Cardiac fibroblast (primary cell): ENCODE measurements around the gene WDR87.

Experiments
- DNase-seq, 2 donors: peaks; one replicate each; pipeline versions ENCODE4 v3.0.0 to v3.0.0-alpha.2; 2010; ENCODE audit warnings: low read depth in 2 of 2
- H3K4me3 ChIP-seq, 2 donors: replicated peaks in 1 of 2; 1 replicate in 1 of 2; 2 replicates in 1 of 2; pipeline ENCODE4 v1.5.1; 2011; ENCODE audit warnings: low read depth in 2 of 2, low read length in 2 of 2, mild to moderate bottlenecking in 2 of 2, moderate library complexity in 1 of 2
- CTCF ChIP-seq: IDR thresholded peaks from one replicate; pipeline ENCODE4 v1.5.1; 2011; ENCODE audit warnings: low read depth, mild to moderate bottlenecking, low read length, inconsistent platforms

WDR87 gene

GRCh38 chr19:37905946-37906868, at the start of gene WDR87:
Gene WDR87, minus strand, starts transcription at chr19:37906594. Its CDS starts 8,355 bp downstream, at chr19:37898239.
- H3K4me3 ChIP-seq, result peak within 1 kb of the TSS; percentile 93 to 95
- TF ChIP-seq CTCF, result no peak
- DNase-seq, result peak; percentile 13 to 16

- no peak for TF ChIP-seq CTCF
- no peak overlapping the region for H3K4me3 ChIP-seq
- peak in 1 of 2 donors; percentile 28 for DNase-seq
These were observed 49.6 kb upstream of the WDR87 start for GRCh38 chr19:37955986-37956385.

GRCh38 chr19:37954421-37954874, 48.1 kb upstream of the WDR87 start:
- H3K4me3 ChIP-seq, result no peak overlapping the region
- TF ChIP-seq CTCF, result no peak
- no peak for DNase-seq

- H3K4me3 ChIP-seq, result no peak overlapping the region
- no peak for DNase-seq
- TF ChIP-seq CTCF, result no peak
These were observed 47.5 kb upstream of the WDR87 start for GRCh38 chr19:37953918-37954303.

- peak; percentile 32 to 36 for DNase-seq
- no peak for TF ChIP-seq CTCF
- H3K4me3 ChIP-seq, result no peak overlapping the region
These were observed 47.0 kb upstream of the WDR87 start for GRCh38 chr19:37953171-37953917.

- TF ChIP-seq CTCF, result no peak
- no peak overlapping the region for H3K4me3 ChIP-seq
- no peak for DNase-seq
These were observed 45.4 kb upstream of the WDR87 start for GRCh38 chr19:37951816-37952210.
